HEK293 (cell line): Measurements from ENCODE around the gene KLHL25.

Source experiments
- CTCF ChIA-PET: fragments of 350-600 bp; formaldehyde crosslinking; extraction: SDS; loops from one replicate; lab custom pipeline; 2021; ENCODE audit warnings: antibody characterized with exemption; lab: Yijun Ruan, JAX
- POLR2A ChIA-PET: fragments of 300-600 bp; formaldehyde crosslinking; extraction: SDS; loops from one replicate; lab custom pipeline; 2020; ENCODE audit warnings: antibody characterized with exemption, inconsistent platforms; lab: Yijun Ruan, JAX
- H3K27ac ChIP-seq: fragments of 200-500 bp; sonication (Bioruptor generic); 2 replicates; pipeline ENCODE4 v1.5.1; 2014; ENCODE audit warnings: low read depth, low read length, control low read depth, inconsistent platforms; ENCODE audit errors: extremely low read depth
- H3K36me3 ChIP-seq, 2 experiments: fragments of 200-500 bp in 1 of 2; sonication (Bioruptor generic) in 1 of 2; 1 replicate in 1 of 2; 2 replicates in 1 of 2; pipeline ENCODE4 v1.5.1; 2014 to 2017; ENCODE audit warnings: inconsistent platforms in 2 of 2, low read length in 2 of 2; ENCODE audit not compliant: control insufficient read depth in 2 of 2, insufficient read depth in 1 of 2
- H3K4me1 ChIP-seq: fragments of 200-500 bp; sonication (Bioruptor generic); 2 replicates; pipeline ENCODE4 v1.5.1; 2014; ENCODE audit warnings: mild to moderate bottlenecking, low read length, inconsistent platforms; ENCODE audit not compliant: control insufficient read depth, insufficient read depth
- H3K4me3 ChIP-seq: 2 replicates; pipeline ENCODE4 v1.5.1; 2011; ENCODE audit warnings: low read depth, mild to moderate bottlenecking, control low read depth, low read length, moderate library complexity
- H3K9me3 ChIP-seq: fragments of 200-500 bp; sonication (Bioruptor generic); 2 replicates; pipeline ENCODE4 v1.5.1; 2014; ENCODE audit warnings: low read depth, low read length, inconsistent platforms; ENCODE audit not compliant: control insufficient read depth, insufficient read depth
- GLI2 ChIP-seq: fragments of 450-650 bp; formaldehyde crosslinking; IDR thresholded peaks from 2 replicates; pipeline ENCODE4; 2017; ENCODE audit warnings: missing biosample characterization, missing genetic modification characterization, low read depth, borderline replicate concordance
- SP3 ChIP-seq: fragments of 450-650 bp; formaldehyde crosslinking; IDR thresholded peaks from 2 replicates; pipeline ENCODE4 v1.5.1; 2016; ENCODE audit warnings: missing biosample characterization, missing genetic modification characterization
- SP7 ChIP-seq: fragments of 450-650 bp; formaldehyde crosslinking; IDR thresholded peaks from 2 replicates; pipeline ENCODE4 v1.5.1; 2016; ENCODE audit warnings: missing biosample characterization, missing genetic modification characterization
- TCF7L2 ChIP-seq: IDR thresholded peaks from 2 replicates; pipeline ENCODE4 v1.6.1; 2011; ENCODE audit warnings: low read depth, mild to moderate bottlenecking, inconsistent platforms, low read length, moderate library complexity, borderline replicate concordance
- TSHZ1 ChIP-seq: fragments of 450-650 bp; formaldehyde crosslinking; IDR thresholded peaks from 2 replicates; pipeline ENCODE4 v1.5.1; 2016; ENCODE audit warnings: missing biosample characterization, missing genetic modification characterization, borderline replicate concordance
- ZBTB44 ChIP-seq: fragments of 450-650 bp; IDR thresholded peaks from 2 replicates; pipeline ENCODE4 v1.5.1; 2018; ENCODE audit warnings: missing biosample characterization, mild to moderate bottlenecking, missing genetic modification characterization
- ZFP3 ChIP-seq: fragments of 450-650 bp; formaldehyde crosslinking; IDR thresholded peaks from 2 replicates; pipeline ENCODE4 v1.5.1; 2016; ENCODE audit warnings: low read depth, missing biosample characterization, missing genetic modification characterization
- ZNF112 ChIP-seq: fragments of 450-650 bp; formaldehyde crosslinking; IDR thresholded peaks from 2 replicates; pipeline ENCODE4 v1.5.0; 2017; ENCODE audit warnings: missing biosample characterization, missing genetic modification characterization
- ZNF132 ChIP-seq: fragments of 450-650 bp; formaldehyde crosslinking; IDR thresholded peaks from 2 replicates; pipeline ENCODE4 v1.5.1; 2017; ENCODE audit warnings: missing biosample characterization, missing genetic modification characterization, borderline replicate concordance
- ZNF146 ChIP-seq: fragments of 450-650 bp; formaldehyde crosslinking; IDR thresholded peaks from 2 replicates; pipeline ENCODE4 v1.5.1; 2016; ENCODE audit warnings: missing biosample characterization, missing genetic modification characterization
- ZNF211 ChIP-seq: fragments of 450-650 bp; formaldehyde crosslinking; IDR thresholded peaks from 2 replicates; pipeline ENCODE4 v1.5.1; 2016; ENCODE audit warnings: low read depth, missing biosample characterization, missing genetic modification characterization
- ZNF416 ChIP-seq: fragments of 450-650 bp; formaldehyde crosslinking; IDR thresholded peaks from 2 replicates; pipeline ENCODE4 v1.5.1; 2016; ENCODE audit warnings: missing biosample characterization, missing genetic modification characterization
- ZNF610 ChIP-seq: fragments of 450-650 bp; formaldehyde crosslinking; IDR thresholded peaks from 2 replicates; pipeline ENCODE4 v1.5.1; 2016; ENCODE audit warnings: missing biosample characterization, missing genetic modification characterization, borderline replicate concordance
- ZNF623 ChIP-seq: fragments of 450-650 bp; formaldehyde crosslinking; IDR thresholded peaks from 2 replicates; pipeline ENCODE4 v1.5.1; 2016; ENCODE audit warnings: missing biosample characterization, missing genetic modification characterization
- ZNF629 ChIP-seq: fragments of 450-650 bp; formaldehyde crosslinking; IDR thresholded peaks from 2 replicates; pipeline ENCODE4 v1.5.1; 2017; ENCODE audit warnings: missing biosample characterization, missing genetic modification characterization
- ZNF658 ChIP-seq: fragments of 450-650 bp; formaldehyde crosslinking; IDR thresholded peaks from 2 replicates; pipeline ENCODE4; 2016; ENCODE audit warnings: missing biosample characterization, missing genetic modification characterization
- ZNF664 ChIP-seq: fragments of 450-650 bp; formaldehyde crosslinking; IDR thresholded peaks from 2 replicates; pipeline ENCODE4 v1.5.1; 2016; ENCODE audit warnings: missing biosample characterization, missing genetic modification characterization
- ZSCAN16 ChIP-seq: fragments of 450-650 bp; formaldehyde crosslinking; IDR thresholded peaks from 2 replicates; pipeline ENCODE4 v1.5.1; 2016; ENCODE audit warnings: missing biosample characterization, missing genetic modification characterization
- TF ChIP-seq, protein P1 (sequence below): fragments of 450-650 bp; formaldehyde crosslinking; IDR thresholded peaks from 2 replicates; pipeline ENCODE4 v1.5.1; 2016; ENCODE audit warnings: missing biosample characterization, missing genetic modification characterization
- TF ChIP-seq, protein P2 (sequence below): fragments of 450-650 bp; formaldehyde crosslinking; IDR thresholded peaks from 2 replicates; pipeline ENCODE4 v1.5.1; 2016; ENCODE audit warnings: missing biosample characterization, missing genetic modification characterization
- TF ChIP-seq, protein P3 (sequence below): fragments of 450-650 bp; formaldehyde crosslinking; IDR thresholded peaks from 2 replicates; pipeline ENCODE4 v1.5.1; 2016; ENCODE audit warnings: missing biosample characterization, missing genetic modification characterization

KLHL25 gene

DNA sequence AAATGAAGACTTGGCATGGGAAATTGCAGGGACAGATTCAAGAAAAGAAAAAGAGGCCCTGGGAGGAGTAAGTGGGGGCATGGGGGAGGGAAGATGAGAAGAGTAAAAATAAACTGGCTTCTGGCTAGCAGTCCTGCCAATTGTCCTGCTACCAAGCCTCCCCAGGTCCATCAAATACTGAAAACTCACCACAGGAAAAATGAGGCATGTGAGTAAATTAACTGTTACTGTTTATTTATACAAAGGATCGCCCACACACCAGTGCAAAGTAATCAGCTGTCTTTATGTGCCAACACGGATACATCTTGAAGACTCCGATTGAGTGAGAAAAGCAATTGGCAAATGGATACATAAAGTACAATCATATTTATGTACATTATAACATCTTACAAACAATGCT lies 10.7 kb upstream of the KLHL25 start (continued):
- TF ChIP-seq TCF7L2 (no peak), ZNF132 (tag by site-specific recombination) (no peak), ZNF146 (tag by site-specific recombination) (no peak), ZNF416 (tag by site-specific recombination) (no peak), ZBTB44 (tag by site-specific recombination) (0 out of 2 replicates have a peak, but pooled peaks have one; percentile 26), SP3 (tag by site-specific recombination) (no peak), ZNF211 (tag by site-specific recombination) (no peak)
- TF ChIP-seq, protein P1, sequence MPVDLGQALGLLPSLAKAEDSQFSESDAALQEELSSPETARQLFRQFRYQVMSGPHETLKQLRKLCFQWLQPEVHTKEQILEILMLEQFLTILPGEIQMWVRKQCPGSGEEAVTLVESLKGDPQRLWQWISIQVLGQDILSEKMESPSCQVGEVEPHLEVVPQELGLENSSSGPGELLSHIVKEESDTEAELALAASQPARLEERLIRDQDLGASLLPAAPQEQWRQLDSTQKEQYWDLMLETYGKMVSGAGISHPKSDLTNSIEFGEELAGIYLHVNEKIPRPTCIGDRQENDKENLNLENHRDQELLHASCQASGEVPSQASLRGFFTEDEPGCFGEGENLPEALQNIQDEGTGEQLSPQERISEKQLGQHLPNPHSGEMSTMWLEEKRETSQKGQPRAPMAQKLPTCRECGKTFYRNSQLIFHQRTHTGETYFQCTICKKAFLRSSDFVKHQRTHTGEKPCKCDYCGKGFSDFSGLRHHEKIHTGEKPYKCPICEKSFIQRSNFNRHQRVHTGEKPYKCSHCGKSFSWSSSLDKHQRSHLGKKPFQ: no peak
- TF ChIP-seq, all 188 proteins: peak for 7

GRCh38 chr15:85804481-85805170 lies 9.9 kb upstream of the KLHL25 start:
- ChIA-PET CTCF (interaction anchor here (1.1 to 1.5 kb wide), 2 partner anchors 28 to 75 kb away, joined by 4 to 5 read pairs; no protein-coding TSS in a partner anchor), POLR2A (no interaction called here)
- Histone ChIP-seq H3K36me3 (no peaks in the 10 kb centered on the region), H3K4me1 (peaks cover 9% of the 10 kb centered on the region; the same call in 1 of the 2 replicates), H3K4me3 (no peak overlapping the region), H3K9me3 (no peaks in the 10 kb centered on the region), H3K27ac (no peak overlapping the region)
- TF ChIP-seq ZNF610 (no peak), ZNF658 (tag by site-specific recombination) (no peak), GLI2 (tag by site-specific recombination) (no peak), ZNF112 (tag by site-specific recombination) (no peak), ZNF623 (tag by site-specific recombination) (no peak), ZNF664 (tag by site-specific recombination) (no peak), ZSCAN16 (tag by site-specific recombination) (no peak), ZFP3 (tag by site-specific recombination) (no peak), TSHZ1 (no peak), SP7 (tag by site-specific recombination) (no peak), ZNF629 (no peak)
- TF ChIP-seq, protein P2, sequence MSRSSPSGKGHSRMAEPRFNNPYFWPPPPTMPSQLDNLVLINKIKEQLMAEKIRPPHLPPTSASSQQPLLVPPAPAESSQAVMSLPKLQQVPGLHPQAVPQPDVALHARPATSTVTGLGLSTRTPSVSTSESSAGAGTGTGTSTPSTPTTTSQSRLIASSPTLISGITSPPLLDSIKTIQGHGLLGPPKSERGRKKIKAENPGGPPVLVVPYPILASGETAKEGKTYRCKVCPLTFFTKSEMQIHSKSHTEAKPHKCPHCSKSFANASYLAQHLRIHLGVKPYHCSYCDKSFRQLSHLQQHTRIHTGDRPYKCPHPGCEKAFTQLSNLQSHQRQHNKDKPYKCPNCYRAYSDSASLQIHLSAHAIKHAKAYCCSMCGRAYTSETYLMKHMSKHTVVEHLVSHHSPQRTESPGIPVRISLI (tag by site-specific recombination): no peak
- TF ChIP-seq, protein P3, sequence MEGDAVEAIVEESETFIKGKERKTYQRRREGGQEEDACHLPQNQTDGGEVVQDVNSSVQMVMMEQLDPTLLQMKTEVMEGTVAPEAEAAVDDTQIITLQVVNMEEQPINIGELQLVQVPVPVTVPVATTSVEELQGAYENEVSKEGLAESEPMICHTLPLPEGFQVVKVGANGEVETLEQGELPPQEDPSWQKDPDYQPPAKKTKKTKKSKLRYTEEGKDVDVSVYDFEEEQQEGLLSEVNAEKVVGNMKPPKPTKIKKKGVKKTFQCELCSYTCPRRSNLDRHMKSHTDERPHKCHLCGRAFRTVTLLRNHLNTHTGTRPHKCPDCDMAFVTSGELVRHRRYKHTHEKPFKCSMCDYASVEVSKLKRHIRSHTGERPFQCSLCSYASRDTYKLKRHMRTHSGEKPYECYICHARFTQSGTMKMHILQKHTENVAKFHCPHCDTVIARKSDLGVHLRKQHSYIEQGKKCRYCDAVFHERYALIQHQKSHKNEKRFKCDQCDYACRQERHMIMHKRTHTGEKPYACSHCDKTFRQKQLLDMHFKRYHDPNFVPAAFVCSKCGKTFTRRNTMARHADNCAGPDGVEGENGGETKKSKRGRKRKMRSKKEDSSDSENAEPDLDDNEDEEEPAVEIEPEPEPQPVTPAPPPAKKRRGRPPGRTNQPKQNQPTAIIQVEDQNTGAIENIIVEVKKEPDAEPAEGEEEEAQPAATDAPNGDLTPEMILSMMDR (tag by site-specific recombination): no peak
